Measurements from ENCODE around the gene NPEPL1. TPM values are rescaled to one million over a fixed set of nuclear protein-coding genes. Genes with fewer than 3 reads are reported as not detected.

Gene NPEPL1
- total RNA-seq, 2 donors from 2014 or later, result 12.2 to 14.1 TPM

- no peaks in the 10 kb centered on the region for H3K9me3 ChIP-seq
- H3K4me3 ChIP-seq, result no peak overlapping the region
- TF ChIP-seq CTCF (IDR thresholded peaks at IDR 0.05), result no peak
- no peak for DNase-seq (ENCODE audit: low spot score)
- no peaks in the 10 kb centered on the region for H3K27me3 ChIP-seq
- H3K27ac ChIP-seq, result no peak overlapping the region
- H3K4me1 ChIP-seq, result peaks cover 0 to 31% of the 10 kb centered on the region in 2 donors
- H3K36me3 ChIP-seq, result peaks cover 27% of the 10 kb centered on the region
These were observed 2.6 kb downstream of the NPEPL1 start for GRCh38 chr20:58695084-58695722.

- Histone ChIP-seq H3K36me3 (peaks cover 27% of the 10 kb centered on the region), H3K27ac (no peak overlapping the region), H3K4me1 (peaks cover 0 to 27% of the 10 kb centered on the region in 2 donors), H3K4me3 (no peak overlapping the region), H3K27me3 (no peaks in the 10 kb centered on the region), H3K9me3 (no peaks in the 10 kb centered on the region)
- no peak for DNase-seq (ENCODE audit: low spot score)
- no peak for TF ChIP-seq CTCF (IDR thresholded peaks at IDR 0.05)
These were observed 3.3 kb downstream of the NPEPL1 start for GRCh38 chr20:58695895-58696375.

GRCh38 chr20:58696411-58696961, 3.9 kb downstream of the NPEPL1 start:
- H3K27ac ChIP-seq, result no peak overlapping the region
- no peaks in the 10 kb centered on the region for H3K9me3 ChIP-seq
- no peak for TF ChIP-seq CTCF (IDR thresholded peaks at IDR 0.05)
- no peak overlapping the region for H3K4me3 ChIP-seq
- H3K36me3 ChIP-seq, result peaks cover 27% of the 10 kb centered on the region
- peaks cover 0 to 25% of the 10 kb centered on the region in 2 donors for H3K4me1 ChIP-seq
- H3K27me3 ChIP-seq, result no peaks in the 10 kb centered on the region
- DNase-seq (ENCODE audit: low spot score), result no peak

- Histone ChIP-seq H3K27ac (no peak overlapping the region), H3K9me3 (no peaks in the 10 kb centered on the region), H3K4me3 (no peak overlapping the region), H3K4me1 (peaks cover 0 to 18% of the 10 kb centered on the region in 2 donors), H3K27me3 (no peaks in the 10 kb centered on the region), H3K36me3 (peaks cover 34% of the 10 kb centered on the region)
- TF ChIP-seq CTCF (IDR thresholded peaks at IDR 0.05), result no peak
- no peak for DNase-seq (ENCODE audit: low spot score)
These were observed 4.7 kb downstream of the NPEPL1 start for GRCh38 chr20:58697201-58697866.

GRCh38 chr20:58697867-58698703, 5.5 kb downstream of the NPEPL1 start:
- no peak overlapping the region for H3K27ac ChIP-seq
- DNase-seq (ENCODE audit: low spot score), result no peak
- H3K36me3 ChIP-seq, result peaks cover 35% of the 10 kb centered on the region
- peaks cover 0 to 17% of the 10 kb centered on the region in 2 donors for H3K4me1 ChIP-seq
- no peak overlapping the region for H3K4me3 ChIP-seq
- no peaks in the 10 kb centered on the region for H3K9me3 ChIP-seq
- no peaks in the 10 kb centered on the region for H3K27me3 ChIP-seq
- no peak for TF ChIP-seq CTCF (IDR thresholded peaks at IDR 0.05)

Data from right atrium auricular region (tissue), 2 donors.